Activated CD4-positive, CD25-positive, alpha-beta regulatory T cell treated with anti-CD3 and anti-CD28 coated beads, Interleukin-2, amount 50 U/mL, for 16 hours (primary cell): ENCODE results near the gene SLC41A3.

ENCODE experiments used
- DNase-seq: peaks from one replicate; pipeline ENCODE4 v3.0.0-alpha.2; 2020; ENCODE audit warnings: low read depth, low spot score

SLC41A3 gene

GRCh38 chr3:126026761-126027160 lies 57.2 kb downstream of the SLC41A3 start:
- no peak for DNase-seq

- no peak for DNase-seq
Measured at GRCh38 chr3:126026277-126026751, 57.6 kb downstream of the SLC41A3 start.

GRCh38 chr3:126025862-126026261 lies 58.1 kb downstream of the SLC41A3 start:
- DNase-seq, result no peak

- DNase-seq, result no peak
Measured at GRCh38 chr3:126025116-126025729, 58.7 kb downstream of the SLC41A3 start.

GRCh38 chr3:126024049-126024854 lies 59.7 kb downstream of the SLC41A3 start:
- no peak for DNase-seq

DNA sequence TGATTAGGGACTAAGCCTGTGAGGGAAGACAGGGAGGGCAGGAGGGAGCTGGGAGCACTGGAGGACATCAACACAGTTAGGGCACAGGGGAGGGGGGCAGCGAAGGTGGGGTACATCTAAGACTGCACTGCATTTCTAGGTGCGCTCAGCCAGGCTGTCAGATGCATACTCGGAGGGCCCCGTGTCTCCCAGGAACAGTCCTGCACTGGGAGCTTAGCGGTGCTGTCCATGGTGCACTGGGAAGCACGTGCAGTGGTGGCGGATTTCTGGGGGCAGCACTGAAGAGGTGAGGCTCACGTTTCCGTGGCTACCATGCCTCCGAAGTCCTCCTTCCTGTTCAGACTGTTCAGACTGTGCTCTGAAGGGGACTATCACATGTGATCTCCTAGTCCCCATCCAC lies 60.5 kb downstream of the SLC41A3 start:
- no peak for DNase-seq

DNA sequence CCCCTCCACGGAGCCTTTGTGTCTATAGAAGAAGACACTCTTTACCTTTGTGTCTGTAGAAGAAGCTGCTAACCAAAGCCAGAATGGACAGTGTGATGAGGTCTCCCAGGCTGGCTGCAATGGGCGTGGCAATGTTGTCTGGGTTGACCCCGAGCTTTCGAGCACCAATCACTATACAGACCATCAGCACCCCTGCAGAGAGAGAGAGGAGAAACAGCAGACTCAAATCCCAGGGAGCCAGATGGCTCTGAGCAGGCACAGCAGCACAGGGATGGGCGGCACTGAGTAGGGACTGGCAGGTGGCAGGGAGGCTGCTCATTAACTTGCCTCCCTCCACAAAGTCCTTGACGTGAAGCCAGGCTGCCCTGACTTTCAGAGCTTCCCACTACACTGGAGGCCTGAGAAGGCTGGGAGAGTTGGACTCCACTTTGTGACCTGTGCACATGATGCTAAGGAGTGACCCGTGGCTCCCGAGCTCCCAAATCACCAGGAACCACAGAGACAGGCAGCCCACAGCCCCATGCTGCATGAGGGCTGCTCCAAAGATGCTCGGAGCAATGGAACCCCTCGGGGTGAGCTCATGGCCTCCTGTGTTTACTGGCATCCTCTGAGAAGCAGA lies 61.1 kb downstream of the SLC41A3 start:
- no peak for DNase-seq

GRCh38 chr3:126021702-126022101 lies 62.2 kb downstream of the SLC41A3 start:
- DNase-seq, result no peak

DNA sequence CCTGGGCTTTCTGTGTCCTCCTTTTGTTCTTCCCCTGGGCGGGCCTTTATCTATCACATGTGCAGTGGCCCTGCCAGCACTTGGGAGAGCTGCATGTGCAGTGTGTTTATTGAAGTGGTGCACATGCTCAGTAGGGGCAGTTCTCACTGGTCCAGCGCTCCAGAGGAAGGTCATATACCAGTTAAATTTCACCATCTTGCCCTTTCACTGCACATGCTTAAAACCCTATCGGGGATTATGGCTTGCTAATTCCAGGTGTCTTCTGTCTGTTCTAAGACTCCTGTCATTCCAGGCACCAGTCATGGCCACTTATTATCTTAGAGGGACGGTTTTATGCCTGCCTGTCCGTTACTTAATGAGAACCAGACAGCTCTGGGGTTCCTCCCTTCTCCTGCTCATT lies 62.7 kb downstream of the SLC41A3 start:
- DNase-seq, result no peak

GRCh38 chr3:126019683-126020082 lies 64.2 kb downstream of the SLC41A3 start:
- DNase-seq, result no peak

DNA sequence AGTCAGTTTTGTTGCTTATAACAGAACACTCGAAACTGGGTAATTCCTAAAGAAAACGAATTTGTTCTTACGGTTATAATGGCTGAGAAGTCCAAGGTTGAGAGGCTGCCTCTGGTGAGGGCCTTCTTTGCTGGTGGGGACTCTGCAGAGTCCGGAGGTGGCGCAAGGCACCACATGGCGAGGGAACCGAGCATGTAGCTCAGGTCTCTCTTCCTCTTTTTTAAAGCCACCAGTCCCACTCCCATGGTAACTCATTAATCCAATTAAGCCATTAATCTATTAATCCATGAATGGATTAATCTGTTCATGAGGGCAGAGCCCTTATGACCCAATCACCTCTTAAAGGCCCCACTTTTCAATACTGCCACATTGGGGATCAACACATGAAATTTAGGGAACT lies 64.9 kb downstream of the SLC41A3 start:
- DNase-seq, result no peak

DNA sequence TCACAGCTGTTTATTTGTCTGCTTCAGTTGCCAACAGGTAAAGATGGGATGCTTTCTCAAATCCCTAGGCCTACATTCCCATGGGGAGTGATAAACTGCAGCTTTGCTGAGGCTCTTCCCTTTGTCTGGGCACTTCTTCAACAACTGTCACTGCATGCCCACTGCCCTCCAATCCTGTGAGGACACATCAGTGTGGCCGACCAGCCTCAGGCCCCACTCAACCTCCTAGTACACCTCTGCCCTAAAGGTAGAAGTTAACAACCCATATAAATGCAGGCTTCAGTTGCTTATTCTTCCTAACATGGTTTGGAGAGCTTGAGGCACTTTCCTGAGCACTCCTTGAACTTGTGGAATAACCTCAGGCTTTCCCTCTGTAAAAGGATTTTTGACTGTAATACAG lies 65.4 kb downstream of the SLC41A3 start:
- DNase-seq, result no peak

- no peak for DNase-seq
Measured at GRCh38 chr3:126017362-126017761, 66.6 kb downstream of the SLC41A3 start.

DNA sequence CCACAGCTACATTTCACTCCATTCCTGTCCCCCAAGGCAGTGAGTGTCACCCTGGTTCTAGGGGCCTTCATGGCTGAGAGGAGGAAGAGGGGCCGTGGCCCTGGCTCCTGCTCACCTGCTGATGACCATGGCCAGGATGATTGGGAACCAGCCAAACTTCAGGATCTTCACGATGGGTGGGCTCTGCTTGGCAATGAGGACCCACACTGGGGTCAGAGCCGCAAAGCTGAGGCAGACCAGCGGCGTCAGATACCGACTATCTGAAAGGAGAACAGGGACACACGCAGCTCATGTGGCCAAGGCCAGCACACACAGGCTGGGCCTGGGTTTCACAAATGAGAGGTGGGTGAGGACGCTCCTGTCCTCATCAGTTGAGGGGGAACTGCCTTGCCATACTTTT lies 67.3 kb downstream of the SLC41A3 start:
- DNase-seq, result no peak

DNA sequence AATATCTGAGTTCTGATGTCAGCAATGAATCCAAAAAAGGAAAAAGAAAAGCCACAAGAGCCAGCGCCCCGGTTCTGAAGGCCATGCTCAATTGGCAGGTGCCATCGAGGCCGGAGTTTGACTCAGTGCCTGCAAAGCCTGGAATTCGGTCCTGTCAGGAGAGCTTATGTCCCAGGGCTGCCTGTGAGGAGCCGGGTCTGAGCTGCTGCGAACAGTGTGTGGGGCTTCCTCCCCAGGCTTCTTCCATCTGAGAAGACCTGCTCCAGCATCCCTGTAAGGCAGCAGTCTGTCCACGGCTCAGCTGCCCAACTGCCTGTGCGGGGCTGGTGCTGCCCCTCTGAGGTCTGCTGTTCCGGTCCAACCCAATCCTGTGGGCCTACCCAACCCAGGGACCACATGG lies 68.8 kb downstream of the SLC41A3 start:
- no peak for DNase-seq

DNA sequence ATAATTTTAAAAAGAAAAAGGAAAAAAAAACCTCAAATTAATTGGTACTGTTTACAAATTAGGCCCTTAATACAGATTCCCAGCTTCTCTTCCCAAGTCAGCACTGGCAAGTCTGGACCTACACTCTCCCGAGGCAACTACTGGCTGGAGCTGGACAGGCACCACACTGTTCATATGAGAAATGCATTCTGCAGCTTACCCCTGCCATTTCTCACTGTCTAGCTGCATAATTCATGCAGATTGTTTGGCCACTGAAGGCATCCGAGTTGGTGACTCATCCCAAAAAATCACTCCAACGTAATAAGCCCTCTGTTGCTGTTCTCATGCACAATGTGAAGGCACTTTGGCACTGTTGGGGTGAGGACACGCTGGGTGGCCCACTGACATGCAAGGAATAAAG lies 69.7 kb downstream of the SLC41A3 start:
- no peak for DNase-seq

DNA sequence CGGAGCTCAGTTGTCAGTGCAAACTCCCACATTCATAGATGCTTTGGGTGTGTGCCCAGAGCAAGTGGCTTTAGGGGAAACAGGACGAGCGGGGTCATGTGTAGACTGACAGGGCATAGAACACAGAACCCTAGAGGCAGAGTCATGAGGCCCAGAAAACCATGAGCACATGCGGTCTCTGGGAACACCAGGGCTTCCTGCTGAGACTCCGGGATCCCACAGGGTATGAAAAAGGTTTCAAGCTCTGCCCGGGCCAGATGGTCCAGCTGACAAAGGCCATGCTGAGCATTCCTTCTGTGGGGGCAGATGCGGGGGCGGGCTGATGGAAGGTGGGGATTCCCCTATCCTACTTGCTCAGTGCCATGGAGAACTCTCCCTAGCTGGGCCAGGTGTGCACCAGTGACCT lies 70.2 kb downstream of the SLC41A3 start:
- no peak for DNase-seq

- DNase-seq, result no peak
Measured at GRCh38 chr3:126009181-126009580, 74.7 kb downstream of the SLC41A3 start.

GRCh38 chr3:126008219-126008618 lies 75.7 kb downstream of the SLC41A3 start:
- DNase-seq, result no peak

DNA sequence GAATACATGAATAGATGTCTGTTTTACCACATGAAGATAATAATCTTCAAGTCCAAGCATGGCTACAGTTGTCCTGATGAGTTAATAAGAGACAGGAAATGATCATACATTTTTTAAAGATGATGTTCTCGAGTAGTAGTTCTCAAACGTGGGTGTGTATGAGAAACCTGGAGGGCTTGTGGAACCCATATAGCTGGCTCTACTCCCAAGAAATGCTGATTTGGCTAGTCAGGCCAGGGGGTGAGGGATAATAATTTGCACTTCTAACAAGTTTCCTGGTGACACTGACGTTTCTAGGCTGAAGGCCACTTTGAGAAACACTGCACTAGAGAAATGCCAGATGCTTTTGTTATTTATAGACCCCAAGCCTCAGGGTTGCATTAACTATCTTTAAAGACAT lies 78.0 kb downstream of the SLC41A3 start:
- DNase-seq, result no peak

- no peak for DNase-seq
Measured at GRCh38 chr3:126004692-126005091, 79.2 kb downstream of the SLC41A3 start.

- DNase-seq, result no peak
Measured at GRCh38 chr3:126004217-126004616, 79.7 kb downstream of the SLC41A3 start.
